Chondrocyte (in vitro differentiated cells): ENCODE data around the gene FBXO21. TPM values are rescaled to one million over a fixed set of nuclear protein-coding genes. Genes with fewer than 3 reads are reported as not detected.

Experiments used
- DNase-seq: peaks from one replicate; pipeline ENCODE4 v3.0.0; 2021; ENCODE audit warnings: mixed read lengths, low spot score
- H3K27ac Mint-ChIP-seq: one replicate; pipeline ENCODE4 v1.8.0; 2021; ENCODE audit warnings: mild to moderate bottlenecking, moderate library complexity, mixed read lengths; ENCODE audit not compliant: unreplicated experiment
- H3K27me3 Mint-ChIP-seq: 2 replicates; pipeline ENCODE4 v1.8.0; 2021; ENCODE audit warnings: low read depth, mixed read lengths
- H3K36me3 Mint-ChIP-seq: 2 replicates; pipeline ENCODE4 v1.8.0; 2021; ENCODE audit warnings: low read depth, mixed read lengths
- H3K4me1 Mint-ChIP-seq: 2 replicates; pipeline ENCODE4 v1.8.0; 2021; ENCODE audit warnings: low read depth, mild to moderate bottlenecking, mixed read lengths
- H3K4me3 Mint-ChIP-seq: one replicate; pipeline ENCODE4 v1.8.0; 2021; ENCODE audit warnings: mild to moderate bottlenecking, moderate library complexity, mixed read lengths; ENCODE audit not compliant: unreplicated experiment
- H3K9me3 Mint-ChIP-seq: 2 replicates; pipeline ENCODE4 v1.8.0; 2021; ENCODE audit warnings: low read depth, mixed read lengths
- CTCF ChIP-seq: fragments of 200-600 bp; sonication (generic); IDR thresholded peaks from 2 replicates; pipeline ENCODE4 v1.5.0; 2021; ENCODE audit warnings: antibody characterized with exemption, mild to moderate bottlenecking, moderate library complexity
- total RNA-seq: library from RNA; stranded (reverse); gene quantifications from 3 replicates; pipeline ENCODE4 v1.2.1, GENCODE V29; 2021

FBXO21 gene
- total RNA-seq, 1 donor from 2014 or later: 29.3 TPM

DNA sequence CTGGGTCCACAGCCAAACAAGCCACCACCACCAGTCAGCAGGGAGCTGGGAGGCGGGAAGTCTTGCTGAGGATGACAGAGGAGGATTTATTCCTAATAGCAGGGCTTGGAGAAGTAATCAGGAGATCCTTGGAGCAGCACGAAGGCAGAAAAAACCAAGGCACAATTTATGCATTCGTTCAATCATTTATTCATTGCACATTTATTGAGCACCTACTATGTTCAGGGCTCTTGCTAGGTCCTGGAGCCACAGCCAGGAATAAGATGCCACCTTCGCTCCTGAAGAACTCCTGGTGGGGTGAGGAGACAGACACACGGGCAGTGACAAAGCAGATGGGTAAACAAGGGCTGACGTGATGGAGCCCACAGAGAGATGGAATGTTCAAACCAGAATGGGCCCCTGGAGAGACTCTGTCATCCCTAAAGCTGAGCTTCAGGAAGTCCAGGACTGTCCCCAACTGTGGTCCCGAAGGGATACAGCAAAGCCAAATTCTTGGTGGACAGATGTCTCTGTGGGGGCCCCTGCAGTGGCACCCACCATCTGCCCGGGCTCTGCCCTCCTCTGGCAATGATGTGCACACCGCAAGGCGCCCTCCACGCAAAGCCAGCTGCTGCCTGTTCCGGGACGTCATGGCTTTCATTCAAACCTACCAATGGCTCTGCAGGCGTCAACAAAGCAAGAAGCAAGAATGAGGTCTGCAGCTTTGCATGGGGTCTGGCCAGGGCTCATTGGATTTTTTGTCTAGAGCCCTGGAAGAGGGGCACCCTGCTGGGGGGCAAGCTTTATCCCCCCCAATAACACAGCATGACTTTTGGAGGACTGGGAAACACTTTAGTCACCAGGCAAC, 88.1 kb downstream of the FBXO21 start:
- no peak for DNase-seq
- Mint-ChIP-seq H3K4me3 (no peak overlapping the region), H3K4me1 (peaks cover 3% of the 10 kb centered on the region), H3K9me3 (no peaks in the 10 kb centered on the region), H3K36me3 (no peaks in the 10 kb centered on the region), H3K27me3 (peaks cover 39% of the 10 kb centered on the region), H3K27ac (no peak overlapping the region)
- no peak for TF ChIP-seq CTCF

- no peak for TF ChIP-seq CTCF
- Mint-ChIP-seq H3K4me3 (no peak overlapping the region), H3K9me3 (no peaks in the 10 kb centered on the region), H3K27ac (no peak overlapping the region), H3K27me3 (peaks cover 48% of the 10 kb centered on the region), H3K4me1 (peaks cover 3% of the 10 kb centered on the region), H3K36me3 (no peaks in the 10 kb centered on the region)
- no peak for DNase-seq
Measured at GRCh38 chr12:117100851-117101673, 89.2 kb downstream of the FBXO21 start.

GRCh38 chr12:117100251-117100650, 90.0 kb downstream of the FBXO21 start:
- Mint-ChIP-seq H3K27me3 (peaks cover 52% of the 10 kb centered on the region), H3K4me3 (no peak overlapping the region), H3K27ac (no peak overlapping the region), H3K36me3 (no peaks in the 10 kb centered on the region), H3K4me1 (peaks cover 3% of the 10 kb centered on the region), H3K9me3 (no peaks in the 10 kb centered on the region)
- TF ChIP-seq CTCF: peak; percentile 71
- DNase-seq: no peak

DNA sequence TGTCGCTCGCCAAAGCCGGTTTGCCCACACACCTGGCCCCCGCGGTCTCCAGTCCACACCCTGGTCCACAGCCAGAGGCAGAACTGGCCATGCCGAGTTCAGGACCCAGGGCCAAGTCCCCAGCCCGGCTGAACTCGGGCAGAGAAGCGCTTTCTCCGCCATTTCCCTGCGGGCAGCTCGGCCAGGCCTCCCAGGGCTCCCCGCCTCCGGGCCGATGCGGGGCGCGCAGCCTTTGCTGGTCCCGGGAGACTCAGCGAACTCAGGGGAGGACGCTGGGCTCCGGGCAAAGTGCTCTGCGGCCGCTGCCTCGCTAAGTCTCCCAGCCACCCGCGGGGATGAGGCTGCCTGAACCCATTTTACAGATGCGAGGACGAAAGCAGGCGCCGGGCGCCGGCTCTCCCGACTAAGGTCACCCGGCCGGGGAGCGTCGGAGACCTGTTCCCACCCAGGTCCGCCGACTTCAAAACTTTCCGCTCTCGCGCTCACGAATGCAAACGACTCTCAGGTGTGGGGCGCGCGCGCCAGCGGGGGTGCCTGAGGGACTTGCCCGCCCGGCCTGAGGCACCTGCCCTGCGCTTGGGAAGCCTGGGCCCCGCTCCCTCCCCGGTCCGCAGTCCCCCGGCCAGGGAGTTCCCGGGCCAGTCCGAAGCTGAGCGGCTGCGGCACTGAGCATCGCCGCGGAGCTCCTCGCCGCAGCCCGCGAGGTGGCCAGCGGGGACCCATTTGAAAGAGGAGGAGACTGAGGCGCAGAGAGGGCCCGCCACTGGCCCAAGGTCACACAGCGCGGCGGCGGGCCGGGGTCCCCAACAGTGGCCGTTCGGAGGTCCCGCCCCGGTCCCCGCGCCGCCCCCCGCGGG, 91.7 kb downstream of the FBXO21 start:
- Mint-ChIP-seq H3K4me1 (peaks cover 3% of the 10 kb centered on the region), H3K4me3 (peak overlapping the region; percentile 33), H3K27ac (no peak overlapping the region), H3K27me3 (peaks cover 59% of the 10 kb centered on the region), H3K9me3 (no peaks in the 10 kb centered on the region), H3K36me3 (no peaks in the 10 kb centered on the region)
- DNase-seq: peak; percentile 59
- TF ChIP-seq CTCF: no peak

- peaks cover 3% of the 10 kb centered on the region for H3K4me1 Mint-ChIP-seq
- no peak overlapping the region for H3K27ac Mint-ChIP-seq
- peak overlapping the region; percentile 47 for H3K4me3 Mint-ChIP-seq
- TF ChIP-seq CTCF: no peak
- no peaks in the 10 kb centered on the region for H3K36me3 Mint-ChIP-seq
- peaks cover 65% of the 10 kb centered on the region for H3K27me3 Mint-ChIP-seq
- no peak for DNase-seq
- no peaks in the 10 kb centered on the region for H3K9me3 Mint-ChIP-seq
Measured at GRCh38 chr12:117098024-117098360, 92.3 kb downstream of the FBXO21 start.
